ENCODE measurements around the gene ULBP2. TPM values are rescaled to one million over a fixed set of nuclear protein-coding genes. Genes with fewer than 3 reads are reported as not detected.
"Not testable (repeated sequence)": the region's sequence is repeated elsewhere in the genome, so short reads cannot be mapped to it uniquely, and the experiment has no call there.

Gene ULBP2
- total and polyA plus RNA-seq, 5 donors from 2014 or later: 0.13 to 9.7 TPM; not detected in 3

GRCh38 chr6:149948616-149949015, 6.8 kb downstream of the ULBP2 start:
- Histone ChIP-seq H3K9me3 (ENCODE audit: control insufficient read depth in 2 of 2, low read length in 2 of 2) (no peaks in the 10 kb centered on the region), H3K36me3 (ENCODE audit: control insufficient read depth, insufficient read depth, low read length) (no peaks in the 10 kb centered on the region), H3K4me3 (ENCODE audit: low read depth, low read length) (no peak overlapping the region), H3K27me3 (ENCODE audit: control insufficient read depth, insufficient read depth, low read length) (peaks cover 25% of the 10 kb centered on the region), H3K4me1 (ENCODE audit: control insufficient read depth, insufficient read depth, low read length, poor library complexity, severe bottlenecking) (peaks cover under 1% of the 10 kb centered on the region), H3K27ac (ENCODE audit: insufficient read depth, low read length, poor library complexity, severe bottlenecking) (no peak overlapping the region)
- H3K4me1 Mint-ChIP-seq: peaks cover 0 to 3% (median 0%) of the 10 kb centered on the region in 4 donors
- no peak for ATAC-seq (ENCODE audit: low read depth in 2 of 2)
- no peak overlapping the region for H3K4me3 Mint-ChIP-seq
- no peaks in the 10 kb centered on the region for H3K36me3 Mint-ChIP-seq
- H3K9me3 Mint-ChIP-seq: peaks cover 0 to 3% (median 0%) of the 10 kb centered on the region in 7 donors
- H3K27ac Mint-ChIP-seq: no peak overlapping the region
- DNase-seq: no peak
- peaks cover 55% of the 10 kb centered on the region for H3K27me3 Mint-ChIP-seq

- H3K4me3 Mint-ChIP-seq: no peak overlapping the region
- peaks cover 0 to 1% (median 0%) of the 10 kb centered on the region in 7 donors for H3K9me3 Mint-ChIP-seq
- no peaks in the 10 kb centered on the region for H3K36me3 Mint-ChIP-seq
- H3K4me1 ChIP-seq (ENCODE audit: control insufficient read depth, insufficient read depth, low read length, poor library complexity, severe bottlenecking): peaks cover 7% of the 10 kb centered on the region
- no peak overlapping the region for H3K4me3 ChIP-seq (ENCODE audit: low read depth, low read length)
- H3K27ac ChIP-seq (ENCODE audit: insufficient read depth, low read length, poor library complexity, severe bottlenecking): no peak overlapping the region
- H3K4me1 Mint-ChIP-seq: peaks cover 0 to 10% (median 3%) of the 10 kb centered on the region in 4 donors
- no peak for ATAC-seq (ENCODE audit: low read depth in 2 of 2)
- peaks cover 28% of the 10 kb centered on the region for H3K27me3 ChIP-seq (ENCODE audit: control insufficient read depth, insufficient read depth, low read length)
- H3K27me3 Mint-ChIP-seq: peaks cover 64% of the 10 kb centered on the region
- no peaks in the 10 kb centered on the region for H3K9me3 ChIP-seq (ENCODE audit: control insufficient read depth in 2 of 2, low read length in 2 of 2)
- no peak overlapping the region for H3K27ac Mint-ChIP-seq
- DNase-seq: no peak
- H3K36me3 ChIP-seq (ENCODE audit: control insufficient read depth, insufficient read depth, low read length): no peaks in the 10 kb centered on the region
These were observed 8.6 kb downstream of the ULBP2 start for GRCh38 chr6:149950423-149950822.

GRCh38 chr6:149951096-149951495, 9.3 kb downstream of the ULBP2 start:
- Mint-ChIP-seq H3K36me3 (no peaks in the 10 kb centered on the region), H3K9me3 (peaks cover 0 to 1% (median 0%) of the 10 kb centered on the region in 7 donors), H3K4me1 (peaks cover 0 to 13% (median 3%) of the 10 kb centered on the region in 4 donors), H3K4me3 (no peak overlapping the region), H3K27me3 (peaks cover 71% of the 10 kb centered on the region), H3K27ac (no peak overlapping the region)
- Histone ChIP-seq H3K36me3 (ENCODE audit: control insufficient read depth, insufficient read depth, low read length) (no peaks in the 10 kb centered on the region), H3K27me3 (ENCODE audit: control insufficient read depth, insufficient read depth, low read length) (peaks cover 35% of the 10 kb centered on the region), H3K9me3 (ENCODE audit: control insufficient read depth in 2 of 2, low read length in 2 of 2) (no peaks in the 10 kb centered on the region), H3K27ac (ENCODE audit: insufficient read depth, low read length, poor library complexity, severe bottlenecking) (no peak overlapping the region), H3K4me3 (ENCODE audit: low read depth, low read length) (no peak overlapping the region), H3K4me1 (ENCODE audit: control insufficient read depth, insufficient read depth, low read length, poor library complexity, severe bottlenecking) (peaks cover 7% of the 10 kb centered on the region)
- ATAC-seq (ENCODE audit: low read depth in 2 of 2) (no peak), DNase-seq (no peak)

- Mint-ChIP-seq H3K27ac (no peak overlapping the region), H3K36me3 (no peaks in the 10 kb centered on the region), H3K4me3 (no peak overlapping the region), H3K9me3 (peaks cover 0 to 1% (median 0%) of the 10 kb centered on the region in 7 donors), H3K4me1 (peaks cover 0 to 13% (median 3%) of the 10 kb centered on the region in 4 donors), H3K27me3 (peaks cover 72% of the 10 kb centered on the region)
- Histone ChIP-seq H3K9me3 (ENCODE audit: control insufficient read depth in 2 of 2, low read length in 2 of 2) (no peaks in the 10 kb centered on the region), H3K27ac (ENCODE audit: insufficient read depth, low read length, poor library complexity, severe bottlenecking) (no peak overlapping the region), H3K36me3 (ENCODE audit: control insufficient read depth, insufficient read depth, low read length) (no peaks in the 10 kb centered on the region), H3K4me1 (ENCODE audit: control insufficient read depth, insufficient read depth, low read length, poor library complexity, severe bottlenecking) (peaks cover 7% of the 10 kb centered on the region), H3K4me3 (ENCODE audit: low read depth, low read length) (no peak overlapping the region), H3K27me3 (ENCODE audit: control insufficient read depth, insufficient read depth, low read length) (peaks cover 36% of the 10 kb centered on the region)
- DNase-seq (no peak), ATAC-seq (ENCODE audit: low read depth in 2 of 2) (no peak)
These were observed 9.8 kb downstream of the ULBP2 start for GRCh38 chr6:149951626-149952025.

GRCh38 chr6:149953390-149953789, 11.6 kb downstream of the ULBP2 start:
- H3K36me3 ChIP-seq (ENCODE audit: control insufficient read depth, insufficient read depth, low read length); DNase-seq; ATAC-seq (ENCODE audit: low read depth in 2 of 2); H3K27ac Mint-ChIP-seq; H3K9me3 ChIP-seq (ENCODE audit: control insufficient read depth in 2 of 2, low read length in 2 of 2); H3K4me3 ChIP-seq (ENCODE audit: low read depth, low read length); H3K4me1 ChIP-seq (ENCODE audit: control insufficient read depth, insufficient read depth, low read length, poor library complexity, severe bottlenecking); H3K27ac ChIP-seq (ENCODE audit: insufficient read depth, low read length, poor library complexity, severe bottlenecking); H3K36me3 Mint-ChIP-seq; H3K9me3 Mint-ChIP-seq: not testable (repeated sequence)
- H3K4me3 Mint-ChIP-seq: peak overlapping the region in 1 of 4 donors; percentile 9
- H3K27me3 ChIP-seq (ENCODE audit: control insufficient read depth, insufficient read depth, low read length): peaks cover 43% of the 10 kb centered on the region
- peaks cover 0 to 13% (median 3%) of the 10 kb centered on the region in 4 donors for H3K4me1 Mint-ChIP-seq
- H3K27me3 Mint-ChIP-seq: peaks cover 83% of the 10 kb centered on the region

- H3K4me3 ChIP-seq (ENCODE audit: low read depth, low read length); H3K9me3 Mint-ChIP-seq; H3K4me3 Mint-ChIP-seq; H3K4me1 ChIP-seq (ENCODE audit: control insufficient read depth, insufficient read depth, low read length, poor library complexity, severe bottlenecking); H3K36me3 Mint-ChIP-seq; H3K9me3 ChIP-seq (ENCODE audit: control insufficient read depth in 2 of 2, low read length in 2 of 2); H3K27ac ChIP-seq (ENCODE audit: insufficient read depth, low read length, poor library complexity, severe bottlenecking); DNase-seq; H3K36me3 ChIP-seq (ENCODE audit: control insufficient read depth, insufficient read depth, low read length); H3K27ac Mint-ChIP-seq: not testable (repeated sequence)
- peaks cover 88% of the 10 kb centered on the region for H3K27me3 Mint-ChIP-seq
- H3K27me3 ChIP-seq (ENCODE audit: control insufficient read depth, insufficient read depth, low read length): peaks cover 43% of the 10 kb centered on the region
- peak; percentile 57 to 61 for ATAC-seq (ENCODE audit: low read depth in 2 of 2)
- peaks cover 0 to 13% (median 3%) of the 10 kb centered on the region in 4 donors for H3K4me1 Mint-ChIP-seq
These were observed 12.1 kb downstream of the ULBP2 start for GRCh38 chr6:149953934-149954327.

GRCh38 chr6:149954328-149954983, 12.6 kb downstream of the ULBP2 start:
- not testable (repeated sequence) for H3K36me3 ChIP-seq (ENCODE audit: control insufficient read depth, insufficient read depth, low read length); H3K9me3 ChIP-seq (ENCODE audit: control insufficient read depth in 2 of 2, low read length in 2 of 2); H3K9me3 Mint-ChIP-seq; H3K4me1 ChIP-seq (ENCODE audit: control insufficient read depth, insufficient read depth, low read length, poor library complexity, severe bottlenecking); H3K4me3 ChIP-seq (ENCODE audit: low read depth, low read length); H3K36me3 Mint-ChIP-seq; H3K27ac ChIP-seq (ENCODE audit: insufficient read depth, low read length, poor library complexity, severe bottlenecking); DNase-seq; H3K27ac Mint-ChIP-seq
- H3K4me3 Mint-ChIP-seq: peak overlapping the region in 1 of 4 donors; percentile 58
- H3K27me3 ChIP-seq (ENCODE audit: control insufficient read depth, insufficient read depth, low read length): peaks cover 46% of the 10 kb centered on the region
- peaks cover 89% of the 10 kb centered on the region for H3K27me3 Mint-ChIP-seq
- H3K4me1 Mint-ChIP-seq: peaks cover 0 to 13% (median 3%) of the 10 kb centered on the region in 4 donors
- peak in 1 of 2 donors; percentile 32 for ATAC-seq (ENCODE audit: low read depth in 2 of 2)

Data from CD4-positive, CD25-positive, alpha-beta regulatory T cell (primary cell).